Chondrocyte (in vitro differentiated cells): Measurements from ENCODE around the gene BOD1L1. TPM values are rescaled to one million over a fixed set of nuclear protein-coding genes. Genes with fewer than 3 reads are reported as not detected.
A peak's percentile ranks its signal among the peaks of the same experiment; 100 is the strongest.

Experiments used
- DNase-seq: peaks from one replicate; pipeline ENCODE4 v3.0.0; 2021; ENCODE audit warnings: mixed read lengths, low spot score
- H3K27ac Mint-ChIP-seq: one replicate; pipeline ENCODE4 v1.8.0; 2021; ENCODE audit warnings: mild to moderate bottlenecking, moderate library complexity, mixed read lengths; ENCODE audit not compliant: unreplicated experiment
- H3K27me3 Mint-ChIP-seq: 2 replicates; pipeline ENCODE4 v1.8.0; 2021; ENCODE audit warnings: low read depth, mixed read lengths
- H3K36me3 Mint-ChIP-seq: 2 replicates; pipeline ENCODE4 v1.8.0; 2021; ENCODE audit warnings: low read depth, mixed read lengths
- H3K4me1 Mint-ChIP-seq: 2 replicates; pipeline ENCODE4 v1.8.0; 2021; ENCODE audit warnings: low read depth, mild to moderate bottlenecking, mixed read lengths
- H3K4me3 Mint-ChIP-seq: one replicate; pipeline ENCODE4 v1.8.0; 2021; ENCODE audit warnings: mild to moderate bottlenecking, moderate library complexity, mixed read lengths; ENCODE audit not compliant: unreplicated experiment
- H3K9me3 Mint-ChIP-seq: 2 replicates; pipeline ENCODE4 v1.8.0; 2021; ENCODE audit warnings: low read depth, mixed read lengths
- CTCF ChIP-seq: fragments of 200-600 bp; sonication (generic); IDR thresholded peaks from 2 replicates; pipeline ENCODE4 v1.5.0; 2021; ENCODE audit warnings: antibody characterized with exemption, mild to moderate bottlenecking, moderate library complexity
- total RNA-seq: library from RNA; stranded (reverse); gene quantifications from 3 replicates; pipeline ENCODE4 v1.2.1, GENCODE V29; 2021

BOD1L1 gene
- total RNA-seq, 1 donor from 2014 or later: 31.7 TPM

- DNase-seq: no peak
- peaks cover 21% of the 10 kb centered on the region for H3K27me3 Mint-ChIP-seq
- peaks cover 16% of the 10 kb centered on the region for H3K9me3 Mint-ChIP-seq
- H3K4me1 Mint-ChIP-seq: peaks cover 5% of the 10 kb centered on the region
- H3K27ac Mint-ChIP-seq: no peak overlapping the region
- peaks cover 5% of the 10 kb centered on the region for H3K36me3 Mint-ChIP-seq
- H3K4me3 Mint-ChIP-seq: no peak overlapping the region
- TF ChIP-seq CTCF: no peak
Observed at GRCh38 chr4:13555325-13555724, 72.2 kb downstream of the BOD1L1 start.

- no peak for DNase-seq
- Mint-ChIP-seq H3K9me3 (peaks cover 16% of the 10 kb centered on the region), H3K27me3 (peaks cover 33% of the 10 kb centered on the region), H3K4me3 (no peak overlapping the region), H3K4me1 (peaks cover 9% of the 10 kb centered on the region), H3K27ac (no peak overlapping the region), H3K36me3 (peaks cover 5% of the 10 kb centered on the region)
- TF ChIP-seq CTCF: no peak
Observed at GRCh38 chr4:13553081-13553480, 74.4 kb downstream of the BOD1L1 start.

GRCh38 chr4:13548984-13549546, 78.5 kb downstream of the BOD1L1 start:
- H3K27me3 Mint-ChIP-seq: peaks cover 45% of the 10 kb centered on the region
- TF ChIP-seq CTCF: peak; percentile 99
- H3K36me3 Mint-ChIP-seq: peaks cover 5% of the 10 kb centered on the region
- H3K4me3 Mint-ChIP-seq: peak overlapping the region; percentile 72
- peaks cover 27% of the 10 kb centered on the region for H3K4me1 Mint-ChIP-seq
- H3K27ac Mint-ChIP-seq: no peak overlapping the region
- no peak for DNase-seq
- H3K9me3 Mint-ChIP-seq: peaks cover 16% of the 10 kb centered on the region

- Mint-ChIP-seq H3K9me3 (peaks cover 16% of the 10 kb centered on the region), H3K36me3 (peaks cover 5% of the 10 kb centered on the region), H3K4me3 (peak overlapping the region; percentile 72), H3K27me3 (peaks cover 45% of the 10 kb centered on the region), H3K27ac (no peak overlapping the region), H3K4me1 (peaks cover 31% of the 10 kb centered on the region)
- no peak for TF ChIP-seq CTCF
- DNase-seq: no peak
Observed at GRCh38 chr4:13548059-13548983, 79.2 kb downstream of the BOD1L1 start.

- H3K4me3 Mint-ChIP-seq: peak overlapping the region; percentile 65
- peaks cover 31% of the 10 kb centered on the region for H3K4me1 Mint-ChIP-seq
- peaks cover 43% of the 10 kb centered on the region for H3K27me3 Mint-ChIP-seq
- DNase-seq: no peak
- no peak overlapping the region for H3K27ac Mint-ChIP-seq
- peaks cover 15% of the 10 kb centered on the region for H3K9me3 Mint-ChIP-seq
- TF ChIP-seq CTCF: no peak
- H3K36me3 Mint-ChIP-seq: peaks cover 5% of the 10 kb centered on the region
Observed at GRCh38 chr4:13547485-13548041, 80.0 kb downstream of the BOD1L1 start.
